ENCODE data around the gene PTGER3.
"Not testable (repeated sequence)": the region's sequence is repeated elsewhere in the genome, so short reads cannot be mapped to it uniquely, and the experiment has no call there.

PTGER3 gene

DNA sequence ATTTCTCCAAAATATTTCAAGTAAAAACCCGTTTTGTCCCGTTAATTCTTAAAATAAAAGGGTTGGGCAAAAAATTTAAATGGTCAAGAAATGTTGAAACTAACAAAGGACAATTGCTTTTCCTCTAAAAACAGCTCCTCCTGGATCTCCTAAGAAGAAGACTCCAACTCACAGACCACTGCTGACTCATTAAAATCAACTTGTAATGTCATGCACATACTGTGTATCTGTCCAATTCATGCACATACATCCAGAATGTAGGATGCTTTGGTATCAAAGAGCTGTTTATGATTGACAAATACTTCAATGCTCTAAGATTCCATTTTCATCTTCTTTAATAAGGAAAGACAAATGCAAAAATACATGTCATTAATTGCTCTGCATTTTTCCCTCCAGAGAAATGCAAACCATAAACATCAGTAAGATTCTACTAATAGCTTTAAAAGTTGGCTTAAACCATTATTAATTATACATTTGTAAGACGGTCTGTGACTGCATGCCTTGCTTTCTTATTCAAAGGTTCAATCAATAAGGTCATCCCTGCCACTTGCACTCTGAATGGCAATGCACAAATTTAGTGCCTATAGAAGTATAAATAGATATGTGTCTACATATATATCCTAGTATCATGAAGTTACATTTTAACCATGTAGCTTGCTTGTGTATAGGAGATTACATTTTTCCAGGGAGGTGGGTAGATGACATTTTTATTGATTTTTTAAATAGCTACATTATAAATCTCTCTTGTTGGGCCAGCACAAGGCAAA is 44.7 kb downstream of the PTGER3 start:
- DNase-seq (ENCODE audit: low read depth) = no peak

DNA sequence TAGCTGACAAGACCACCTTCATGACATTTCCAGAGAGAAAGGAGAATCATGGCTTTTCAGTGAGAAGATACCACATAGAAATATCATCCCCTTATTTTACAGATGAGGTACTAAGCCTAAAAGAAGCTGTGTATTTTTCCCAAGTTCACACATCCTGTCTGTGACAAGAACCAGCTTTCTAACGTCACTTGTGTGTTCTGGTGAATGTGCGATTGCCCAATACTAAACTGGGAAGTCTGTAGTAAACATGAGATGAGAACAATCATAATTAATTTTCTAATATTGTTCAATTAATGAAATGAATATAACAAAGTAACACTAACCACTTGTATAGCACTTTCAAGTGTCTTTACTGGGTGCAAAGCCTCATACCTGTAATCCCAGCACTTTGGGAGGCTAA is 46.0 kb downstream of the PTGER3 start:
- DNase-seq (ENCODE audit: low read depth) = no peak

DNA sequence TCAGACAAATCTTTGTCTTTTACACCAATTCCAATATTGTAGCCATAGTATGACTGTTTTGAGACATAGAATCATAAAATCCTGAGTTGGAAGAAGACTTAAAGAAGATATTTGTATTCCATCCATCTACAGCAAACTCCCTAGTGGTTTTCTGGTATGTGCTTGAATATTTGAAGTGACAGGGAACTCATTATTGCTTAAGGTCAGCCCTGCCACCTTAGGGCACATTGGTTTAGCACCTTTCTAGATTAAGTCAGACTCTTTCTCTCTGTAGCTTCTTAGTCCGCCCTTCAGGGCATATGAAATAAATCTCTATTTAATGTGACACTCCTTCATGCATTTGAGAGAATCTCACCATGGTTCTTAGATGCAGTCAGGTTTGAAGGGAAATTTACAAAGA is 49.8 kb downstream of the PTGER3 start:
- no peak for DNase-seq (ENCODE audit: low read depth)

DNA sequence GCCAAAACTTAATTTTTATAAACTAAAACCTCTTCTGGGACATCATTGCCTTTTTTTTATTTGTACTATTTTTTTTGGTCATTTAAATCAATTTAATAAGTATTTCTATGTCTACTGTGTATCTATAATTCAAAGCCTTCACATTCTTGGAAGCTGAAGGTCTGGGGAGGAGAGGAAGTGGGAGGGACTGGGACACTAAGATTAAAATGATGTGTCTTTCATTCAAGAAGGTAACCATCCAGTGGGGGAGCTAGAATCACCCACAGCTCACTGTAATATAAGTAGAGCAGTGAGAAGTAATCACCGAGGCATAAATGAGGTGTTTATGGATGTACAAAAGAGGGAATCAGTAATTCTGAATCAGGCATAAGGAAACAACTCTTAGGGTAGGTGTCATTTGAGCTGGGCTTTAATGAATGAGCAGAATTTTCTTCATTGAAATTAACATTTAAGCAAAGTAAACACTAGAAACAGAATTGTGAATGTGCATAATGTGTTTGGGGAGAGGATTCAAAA is 52.8 kb downstream of the PTGER3 start:
- DNase-seq (ENCODE audit: low read depth) = no peak

DNA sequence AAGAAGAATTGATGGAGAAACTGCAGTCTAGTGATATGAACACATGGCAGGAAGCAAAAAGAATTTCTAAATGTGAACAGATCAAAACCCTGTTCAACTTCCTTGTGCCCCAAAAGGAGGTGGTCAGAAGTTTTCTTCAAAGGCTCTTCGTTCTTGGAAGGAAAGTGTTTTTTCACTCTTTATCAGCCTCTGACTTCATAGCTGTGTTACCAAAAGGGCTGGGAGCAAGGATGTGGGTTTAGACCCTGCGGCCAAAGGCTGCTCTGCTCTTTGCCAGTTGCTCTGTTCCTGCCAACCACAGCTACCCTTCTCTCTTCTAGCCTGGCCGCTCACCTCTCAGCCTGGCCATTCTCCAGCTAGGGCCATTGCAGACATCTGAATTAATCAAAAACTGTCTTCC is 53.8 kb downstream of the PTGER3 start:
- no peak for DNase-seq (ENCODE audit: low read depth)

DNA sequence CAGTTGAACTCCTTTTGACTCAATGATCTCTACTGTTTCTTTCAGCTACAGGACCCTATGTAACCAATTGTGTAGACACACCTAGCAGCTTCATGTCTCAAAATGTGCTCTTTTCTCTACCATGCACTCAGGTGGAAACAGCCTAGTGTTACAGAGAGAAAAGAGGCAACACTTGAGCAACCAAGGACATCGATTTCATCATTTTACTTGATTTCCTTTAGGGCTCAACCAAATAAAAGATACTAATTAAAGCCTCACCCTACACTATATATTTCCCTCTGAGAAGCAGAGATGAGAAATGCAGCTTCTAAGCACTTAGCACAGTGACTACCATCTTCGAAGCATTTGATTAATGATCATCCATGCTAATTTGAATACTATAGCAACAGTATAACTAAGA is 55.1 kb downstream of the PTGER3 start:
- DNase-seq (ENCODE audit: low read depth) = no peak

DNA sequence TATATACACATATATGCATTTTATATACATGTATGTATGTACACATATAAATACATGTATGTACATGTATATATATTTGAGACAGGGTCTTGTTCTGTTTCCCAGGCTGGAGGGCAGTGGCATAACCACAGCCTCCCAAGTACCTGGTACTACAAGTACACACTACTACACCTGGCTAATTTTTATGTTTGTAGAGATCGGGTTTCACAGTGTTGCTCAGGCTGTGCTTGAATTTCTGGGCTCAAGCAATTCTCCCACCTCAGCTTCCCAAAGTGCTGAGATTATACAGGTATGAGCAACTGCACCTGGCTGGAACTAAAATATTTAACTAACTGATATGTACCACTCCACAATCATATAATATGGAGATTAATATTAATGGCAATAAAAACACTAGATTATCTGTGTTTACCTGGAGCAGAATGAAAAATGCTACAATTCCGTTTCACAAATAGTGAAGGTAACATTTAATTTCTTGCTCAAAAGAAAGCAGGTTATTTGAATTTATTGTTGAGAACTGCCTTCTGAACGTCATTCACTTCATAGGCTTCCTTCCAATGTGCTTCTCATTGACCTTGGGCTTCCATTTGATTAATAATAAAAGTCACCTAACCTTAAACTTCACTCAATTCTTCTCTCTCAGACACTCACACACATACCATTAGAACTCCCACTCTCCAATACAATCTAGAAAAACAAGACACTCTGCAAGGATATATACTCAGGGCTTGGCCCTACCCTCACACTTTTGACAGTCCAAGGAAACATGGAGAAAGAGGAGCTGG is 57.0 kb downstream of the PTGER3 start:
- no peak for DNase-seq (ENCODE audit: low read depth)

DNA sequence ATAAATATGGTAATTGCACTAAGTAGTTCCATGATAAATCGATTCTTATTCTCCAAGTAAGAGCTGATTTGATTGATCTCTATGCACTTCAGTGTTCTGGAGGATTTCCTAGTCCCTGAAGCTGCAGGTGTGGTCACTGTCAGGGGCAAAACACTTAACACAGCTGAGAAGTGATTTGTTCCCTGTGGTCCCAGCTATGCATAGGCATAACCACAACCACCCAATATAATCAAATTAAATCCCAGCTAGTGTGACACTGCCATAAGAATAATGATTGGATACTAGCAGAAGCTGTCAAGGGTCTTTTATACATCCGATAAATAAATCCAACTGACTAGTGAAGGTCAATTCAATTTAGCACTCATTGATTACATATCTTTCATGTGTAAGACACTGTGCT is 60.1 kb downstream of the PTGER3 start:
- no peak for DNase-seq (ENCODE audit: low read depth)

DNA sequence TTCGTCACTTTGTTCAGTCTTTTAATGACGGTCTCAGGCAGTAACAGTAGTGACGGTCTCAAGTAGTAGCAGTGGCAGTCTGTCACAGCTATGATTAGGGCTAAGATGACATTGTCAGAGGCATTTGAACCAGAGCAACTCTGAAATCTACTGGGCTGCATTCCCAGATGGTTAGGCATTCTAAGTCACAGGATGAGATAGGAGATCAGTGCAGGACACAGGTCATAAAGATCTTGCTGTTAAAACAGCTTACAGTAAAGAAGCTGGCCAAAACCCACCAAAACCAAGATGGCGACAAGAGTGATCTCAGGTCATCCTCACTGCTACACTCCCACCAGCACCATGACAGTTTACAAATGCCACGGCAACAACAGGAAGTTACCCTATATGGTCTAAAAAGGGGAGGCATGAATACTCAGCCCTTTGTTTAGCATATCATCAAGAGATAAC is 61.8 kb downstream of the PTGER3 start:
- not testable (repeated sequence) for DNase-seq (ENCODE audit: low read depth)

DNA sequence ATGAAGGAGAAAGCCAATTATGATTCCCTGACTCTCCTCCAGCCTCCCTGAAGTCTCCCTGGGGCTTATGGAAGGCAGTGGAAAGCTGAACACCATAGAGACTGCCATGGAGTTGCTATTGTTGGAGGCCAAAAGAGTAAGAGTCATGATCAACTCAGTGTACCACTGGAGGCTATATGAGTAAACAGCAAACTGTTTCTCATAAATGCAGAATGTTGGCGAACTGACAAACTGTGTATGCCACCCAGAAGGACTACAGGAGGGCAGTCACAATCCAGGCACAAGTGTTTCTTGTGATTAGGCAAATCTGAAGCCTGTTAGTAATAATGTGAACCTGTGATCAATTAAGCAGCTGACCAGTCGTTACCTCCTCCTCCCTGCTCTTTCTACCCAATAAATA is 62.3 kb downstream of the PTGER3 start:
- not testable (repeated sequence) for DNase-seq (ENCODE audit: low read depth)

DNA sequence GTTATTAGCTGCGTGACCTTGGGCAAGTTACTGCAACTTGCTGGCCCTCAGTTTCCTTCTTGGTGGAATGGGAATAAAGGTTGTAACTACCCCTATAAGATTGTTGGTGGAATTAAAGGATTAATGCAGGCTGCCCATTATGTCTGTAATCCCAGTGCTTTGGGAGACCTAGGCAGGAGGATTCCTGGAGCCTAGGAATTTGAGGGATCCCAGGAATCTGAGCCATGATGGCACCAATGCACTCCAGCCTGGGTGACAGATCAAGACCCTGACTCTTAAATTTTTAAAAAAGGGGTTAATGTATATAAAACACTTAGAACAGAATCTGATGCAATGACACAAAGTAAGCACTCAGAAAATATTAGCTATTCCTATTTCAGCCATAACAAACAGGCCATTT is 67.3 kb downstream of the PTGER3 start:
- DNase-seq (ENCODE audit: low read depth) = no peak

DNA sequence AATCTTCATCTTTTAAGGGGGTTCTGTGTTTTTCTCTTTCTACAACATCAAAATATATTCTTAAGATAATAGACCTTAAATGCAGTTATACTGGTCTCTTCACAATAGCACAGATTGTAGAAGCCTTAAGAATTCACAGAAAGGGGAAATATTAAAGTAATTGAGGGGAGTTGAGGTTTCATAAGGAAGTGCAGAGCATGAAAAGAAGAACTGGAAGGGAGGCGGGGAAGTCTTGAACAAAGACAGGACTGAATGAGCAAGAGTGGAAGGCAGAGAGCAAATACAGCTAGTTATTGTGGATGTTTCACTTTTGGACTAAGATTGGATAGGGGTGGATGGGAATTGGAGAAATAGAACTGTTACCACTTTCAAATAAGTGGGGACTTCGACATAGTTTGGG is 67.7 kb downstream of the PTGER3 start:
- no peak for DNase-seq (ENCODE audit: low read depth)

DNA sequence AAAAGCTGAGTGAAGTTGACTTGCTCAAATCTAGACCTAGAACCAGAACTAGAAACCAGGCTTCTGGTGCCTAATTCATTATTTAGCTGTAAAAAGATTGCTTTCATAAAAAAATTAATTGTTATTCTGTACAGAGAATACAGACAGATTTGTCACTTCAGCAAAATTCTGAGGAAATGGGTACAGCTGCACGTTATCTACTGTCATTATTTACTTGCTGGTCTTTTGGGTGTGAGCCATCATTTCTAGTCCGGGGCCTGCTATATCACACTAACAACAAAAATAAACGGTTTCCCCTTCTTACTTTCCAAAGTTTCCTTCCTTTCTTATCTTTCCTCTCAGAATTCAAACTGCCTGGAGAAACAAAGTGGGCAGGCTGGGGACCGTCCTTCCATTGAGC is 68.3 kb downstream of the PTGER3 start:
- no peak for DNase-seq (ENCODE audit: low read depth)

DNA sequence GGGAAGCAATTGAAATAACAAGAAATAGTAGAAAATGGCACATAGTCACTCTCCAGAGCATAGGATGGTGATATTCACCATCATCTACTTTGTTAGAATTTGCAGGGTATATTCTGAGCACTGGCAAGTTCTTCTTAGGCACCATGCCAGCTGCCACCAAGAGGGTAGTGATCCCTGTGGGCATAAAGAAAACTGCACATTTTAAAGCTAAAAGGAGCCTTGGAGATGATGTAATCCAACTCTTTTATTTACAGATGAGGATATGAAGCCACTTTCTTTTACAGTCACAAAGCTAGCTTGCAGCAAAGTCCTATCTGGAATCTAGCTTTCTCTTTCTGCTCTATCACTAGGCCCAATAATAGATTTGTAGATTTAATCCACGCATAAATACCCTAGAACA is 69.0 kb downstream of the PTGER3 start:
- DNase-seq (ENCODE audit: low read depth) = no peak

DNA sequence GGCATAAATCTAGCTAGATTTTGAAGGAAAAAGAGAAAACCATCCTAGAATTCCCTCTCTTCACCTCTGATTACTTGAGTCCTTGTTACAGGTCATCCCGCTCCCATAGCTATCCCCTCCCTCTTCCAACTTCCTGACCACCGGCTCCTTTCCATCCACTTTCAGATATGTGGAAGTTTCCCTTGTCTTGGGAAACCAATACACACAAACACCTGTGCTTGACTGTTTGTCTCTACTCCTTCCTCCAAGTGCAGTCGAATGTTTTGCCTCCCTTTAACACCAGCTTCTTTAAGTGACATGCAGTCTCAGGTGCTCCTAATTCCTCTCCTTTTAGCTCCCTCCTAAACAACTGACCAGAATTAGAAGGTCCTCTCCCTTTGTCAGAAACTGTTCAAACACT is 70.0 kb downstream of the PTGER3 start:
- DNase-seq (ENCODE audit: low read depth) = no peak

DNA sequence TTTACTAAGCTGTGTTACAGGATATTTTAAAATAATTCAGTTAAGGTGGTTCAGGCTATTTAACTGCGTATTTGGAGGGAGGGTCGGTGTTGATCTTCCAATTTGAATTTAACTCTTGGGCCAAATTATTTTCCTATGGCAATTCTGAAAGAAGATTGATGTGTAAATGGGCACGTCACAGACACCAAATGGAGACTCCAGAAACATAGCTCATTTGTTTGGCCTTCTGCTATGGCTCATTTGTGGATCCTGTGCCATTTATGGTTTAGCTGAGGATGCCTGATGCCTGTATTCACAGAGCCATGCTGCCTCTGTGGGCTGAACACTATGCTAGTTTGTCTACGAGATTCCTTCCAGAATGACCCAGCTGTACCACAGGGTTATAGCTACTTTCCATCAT is 70.6 kb downstream of the PTGER3 start:
- DNase-seq (ENCODE audit: low read depth) = no peak

DNA sequence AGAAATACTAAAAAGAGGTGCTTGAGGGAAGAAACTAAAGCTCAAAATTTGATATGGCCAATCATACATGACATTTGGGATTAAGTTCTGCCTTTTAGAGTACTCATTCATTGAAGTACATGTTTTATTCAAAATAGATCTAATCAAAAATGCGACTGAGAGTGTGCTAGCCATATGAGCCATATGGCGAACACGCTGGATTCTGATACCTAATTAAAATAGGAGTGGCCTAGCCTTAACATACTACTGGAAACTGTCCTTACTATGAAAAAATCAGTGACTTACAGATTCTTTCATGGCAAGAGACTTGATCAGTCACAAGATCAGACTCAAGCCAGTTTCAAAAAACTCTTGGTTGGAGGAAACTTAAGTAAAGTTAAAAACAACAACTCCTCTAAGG is 73.9 kb downstream of the PTGER3 start:
- no peak for DNase-seq (ENCODE audit: low read depth)

DNA sequence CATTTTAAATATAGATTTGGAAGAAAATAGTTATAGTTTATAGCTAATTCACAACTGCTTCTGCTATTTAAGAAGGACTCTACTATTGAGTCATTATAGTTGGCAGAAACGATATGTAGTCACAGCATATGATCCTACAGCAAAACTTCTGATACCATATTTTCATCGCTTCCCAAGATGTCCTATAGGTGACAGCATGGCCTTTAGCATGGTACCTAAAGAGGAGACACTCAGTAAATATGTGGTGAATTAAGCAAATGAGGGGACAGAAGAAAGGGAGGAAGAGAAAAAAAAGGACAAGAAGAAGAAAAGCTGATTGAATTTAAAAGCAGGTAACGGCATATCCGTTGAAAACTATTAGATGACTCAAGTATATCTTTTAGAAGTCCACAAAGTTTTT is 77.2 kb downstream of the PTGER3 start:
- DNase-seq (ENCODE audit: low read depth) = no peak

DNA sequence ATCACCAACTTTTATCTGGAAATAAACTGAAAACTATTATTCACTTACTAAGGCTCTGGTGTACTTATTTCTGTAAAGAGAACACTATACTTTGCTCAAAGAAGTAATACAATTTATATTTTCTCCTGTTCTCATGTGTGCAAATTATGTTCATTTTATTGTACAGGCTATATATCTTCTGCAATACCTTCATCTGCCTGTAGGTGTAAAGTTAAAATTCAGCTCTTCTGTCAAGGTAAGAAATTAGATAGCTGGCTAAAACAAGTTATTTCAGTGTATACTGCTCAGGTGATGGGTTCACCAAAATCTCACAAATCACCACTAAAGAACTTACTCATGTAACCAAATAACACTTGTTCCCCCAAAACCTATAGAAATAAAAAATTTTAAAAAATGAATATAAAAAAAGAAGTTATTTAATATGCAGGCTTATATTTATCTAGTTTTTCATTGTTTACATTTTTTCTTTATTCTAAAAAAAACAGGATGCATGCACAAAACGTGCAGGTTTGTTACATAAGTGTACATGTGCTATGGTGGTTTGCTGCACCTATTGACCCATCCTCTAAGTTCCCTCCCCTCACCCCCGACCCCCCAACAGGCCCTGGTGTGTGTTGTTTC is 81.5 kb downstream of the PTGER3 start:
- DNase-seq (ENCODE audit: low read depth) = no peak

DNA sequence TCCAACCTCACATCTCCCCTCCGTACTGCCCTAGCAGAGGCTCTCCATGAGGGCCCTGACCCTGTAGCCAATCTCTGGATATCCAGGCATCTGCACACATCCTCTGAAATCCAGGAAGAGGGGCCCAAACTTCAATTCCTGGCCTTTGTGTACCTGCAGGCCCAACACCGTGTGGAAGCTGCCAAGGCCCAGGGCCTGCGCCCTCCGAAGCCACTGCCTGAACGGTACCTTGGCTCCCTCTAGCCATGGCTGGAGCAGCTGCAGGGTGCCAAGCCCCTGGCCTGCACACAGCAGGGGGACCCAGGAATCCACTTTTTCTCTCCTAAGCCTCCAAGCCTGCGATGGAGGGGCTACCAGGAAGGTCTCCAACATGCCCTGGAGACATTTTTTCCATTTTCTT is 84.2 kb downstream of the PTGER3 start:
- DNase-seq (ENCODE audit: low read depth) = no peak

DNA sequence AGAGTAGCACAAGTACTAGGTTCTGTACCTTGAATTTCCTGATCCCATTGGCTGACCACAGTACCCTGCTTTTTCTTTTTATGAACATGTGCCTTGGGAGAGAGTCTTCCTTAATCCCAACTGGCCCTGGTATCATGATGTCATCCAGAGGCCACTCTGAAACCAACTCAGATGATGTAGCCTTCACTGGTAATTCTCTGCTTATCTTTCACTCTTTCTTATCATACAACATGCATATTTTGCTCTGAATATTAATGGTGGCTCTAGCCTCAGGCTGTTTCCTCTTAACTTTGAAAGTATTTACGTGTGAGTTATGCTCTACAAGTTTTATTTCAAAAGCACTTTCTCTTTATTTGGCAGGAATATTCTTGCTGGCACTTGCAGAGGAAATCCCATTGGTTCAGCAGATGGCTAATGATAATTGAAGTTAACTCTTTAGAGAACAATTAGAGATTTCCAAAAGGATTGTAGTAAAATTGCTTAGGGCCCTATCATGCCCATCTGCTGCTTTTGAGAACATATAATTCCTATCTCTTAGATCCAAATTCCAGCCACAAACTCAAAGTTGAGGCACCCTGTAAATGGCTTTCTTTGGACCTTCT is 86.1 kb downstream of the PTGER3 start:
- no peak for DNase-seq (ENCODE audit: low read depth)

DNA sequence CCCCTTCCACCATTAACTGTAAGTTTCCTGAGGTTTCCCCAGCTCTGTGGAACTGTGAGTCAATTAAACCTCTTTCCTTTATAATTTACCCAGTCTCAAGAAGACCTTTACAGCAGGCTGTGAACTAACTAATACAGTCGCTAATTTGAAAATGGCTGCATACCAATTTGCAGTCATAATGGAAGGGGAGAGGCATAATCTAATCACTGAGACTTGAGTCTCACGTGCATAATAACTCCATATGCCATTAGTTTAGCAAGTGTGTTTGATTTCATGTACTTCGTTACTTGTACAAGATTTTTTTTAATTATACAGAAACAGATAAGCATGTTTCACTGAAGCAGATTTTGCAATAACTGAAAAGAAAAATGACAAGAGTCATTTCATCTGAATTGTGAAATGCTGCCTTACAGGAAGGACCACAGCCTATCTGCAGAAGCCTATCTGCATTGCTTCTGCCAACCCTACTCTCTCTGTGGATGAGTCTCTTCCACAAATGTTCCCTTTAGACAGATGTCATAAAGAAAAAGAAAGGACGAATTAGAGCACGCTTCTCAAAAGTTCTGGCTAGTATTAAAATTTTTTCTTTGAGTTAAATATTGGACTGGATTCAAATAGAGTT is 99.1 kb downstream of the PTGER3 start:
- DNase-seq (ENCODE audit: low read depth) = no peak

Measured in stimulated activated CD8-positive, alpha-beta memory T cell treated with anti-CD3 and anti-CD28 coated beads, Interleukin-4, amount 100 ng/mL, for 24 hours (primary cell).